Endometrium (tissue), 2 donors: ENCODE measurements around the gene INTS2.
"Not testable (repeated sequence)": the region's sequence is repeated elsewhere in the genome, so short reads cannot be mapped to it uniquely, and the experiment has no call there.

Experiments used
- FAIRE-seq: peaks from 2 replicates; lab custom pipeline; 2012; peaks lifted over from hg19 to GRCh38; lab: Jason Lieb, UNC
- donor health status: control.
- donor health status: control.

The INTS2 gene

DNA sequence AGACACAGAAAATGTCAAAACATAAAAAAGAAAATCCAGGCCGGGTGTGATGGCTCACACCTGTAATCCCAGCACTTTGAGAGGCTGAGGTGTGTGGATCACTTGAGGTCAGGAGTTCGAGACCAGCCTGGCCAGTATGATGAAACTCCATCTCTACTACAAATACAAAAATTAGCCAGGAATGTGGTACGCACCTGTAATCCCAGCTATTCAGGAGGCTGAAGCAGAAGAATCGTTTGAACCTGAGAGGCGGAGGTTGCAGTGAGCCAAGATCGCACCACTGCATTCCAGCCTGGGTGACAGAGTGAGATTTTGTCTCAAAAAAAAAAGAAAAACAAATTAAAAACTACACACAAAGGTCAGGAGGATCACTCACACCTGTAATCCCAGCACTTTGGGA lies 40.0 kb downstream of the INTS2 start:
- not testable (repeated sequence) for FAIRE-seq

DNA sequence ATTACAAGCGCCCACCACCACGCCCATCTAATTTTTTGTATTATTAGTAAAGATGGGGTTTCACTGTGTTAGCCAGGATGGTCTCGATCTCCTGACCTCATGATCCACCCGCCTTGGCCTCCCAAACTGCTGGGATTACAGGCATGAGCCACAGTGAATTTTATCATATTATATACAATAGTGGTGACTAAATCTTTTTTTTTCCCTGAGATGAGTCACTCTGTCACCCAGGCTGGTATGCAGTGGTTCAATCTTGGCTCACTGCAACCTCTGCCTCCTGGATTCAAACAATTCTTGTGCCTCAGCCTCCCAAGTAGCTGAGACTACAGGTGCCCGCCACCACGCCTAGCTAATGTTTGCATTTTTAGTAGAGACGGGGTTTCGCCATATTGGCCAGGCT lies 41.9 kb downstream of the INTS2 start:
- not testable (repeated sequence) for FAIRE-seq

DNA sequence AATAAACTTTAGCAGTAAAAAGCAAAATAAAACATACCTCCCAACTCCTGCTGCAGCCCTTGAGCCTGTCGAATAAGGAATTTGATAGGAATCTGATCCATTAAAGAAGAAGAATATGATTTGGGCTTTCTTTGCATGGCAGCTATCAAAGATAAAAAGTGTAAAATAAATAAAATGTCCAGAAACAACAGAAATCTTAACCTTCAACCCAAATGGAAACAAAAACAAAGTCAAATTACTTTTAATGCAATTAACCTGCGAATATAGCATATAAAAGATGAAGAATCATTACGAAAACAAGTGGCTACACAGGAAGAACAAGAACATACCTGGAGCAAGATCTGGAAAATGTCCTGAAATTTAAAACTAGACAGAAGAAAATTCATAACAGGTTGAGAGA lies 42.9 kb downstream of the INTS2 start:
- no peak for FAIRE-seq

DNA sequence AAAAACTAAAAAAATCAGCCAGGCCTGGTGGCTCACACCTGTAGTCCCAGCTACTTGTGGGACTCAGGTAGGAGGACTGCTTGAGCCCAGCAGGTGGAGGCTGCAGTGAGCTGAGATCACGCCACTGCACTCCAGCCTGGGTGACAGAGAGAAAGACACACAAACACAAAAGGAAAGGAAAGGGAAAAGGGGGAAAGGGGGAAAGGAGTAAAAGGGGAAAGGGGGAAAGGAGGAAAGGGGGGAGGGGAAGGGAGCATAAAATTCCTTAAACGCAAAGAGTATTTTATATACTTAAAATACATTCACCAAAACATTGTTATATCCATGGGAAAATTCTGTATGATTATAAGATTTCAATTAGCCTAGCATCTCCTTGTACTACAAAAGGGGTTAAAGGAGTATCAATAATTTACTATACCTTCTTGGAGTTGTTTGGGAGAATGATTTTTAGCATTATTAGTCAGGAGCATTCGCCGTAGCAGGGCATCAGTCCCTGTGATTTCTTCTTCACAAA lies 47.1 kb downstream of the INTS2 start:
- no peak for FAIRE-seq

DNA sequence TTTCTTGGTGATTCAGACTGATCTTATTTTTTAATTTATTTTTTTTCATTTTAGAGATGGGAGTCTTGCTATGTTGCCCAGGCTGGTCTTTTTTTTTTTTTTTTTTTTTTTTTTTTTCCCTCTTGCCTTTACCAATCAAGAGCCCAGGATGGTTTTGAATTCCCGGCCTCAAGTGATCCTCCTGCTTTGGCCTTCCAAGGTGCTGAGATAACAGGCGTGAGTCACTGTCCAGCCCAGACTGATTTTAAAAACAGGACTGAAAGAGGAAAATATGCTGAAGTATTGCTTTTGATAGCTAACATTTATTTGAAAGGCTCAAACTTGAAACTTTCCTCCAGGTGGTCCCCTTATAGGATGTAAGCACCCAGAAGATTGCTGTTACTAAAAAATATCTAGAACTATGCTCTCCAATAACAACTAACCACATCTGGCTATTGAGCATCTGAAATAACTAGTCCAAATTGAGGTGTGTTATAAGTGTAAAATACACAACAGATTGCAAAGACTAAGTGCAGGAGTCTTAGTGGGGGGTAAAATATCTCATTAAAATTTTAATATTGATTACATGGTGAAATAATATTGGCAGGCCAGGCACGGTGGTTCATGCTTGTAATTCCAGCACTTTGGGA lies 48.7 kb downstream of the INTS2 start:
- no peak for FAIRE-seq

DNA sequence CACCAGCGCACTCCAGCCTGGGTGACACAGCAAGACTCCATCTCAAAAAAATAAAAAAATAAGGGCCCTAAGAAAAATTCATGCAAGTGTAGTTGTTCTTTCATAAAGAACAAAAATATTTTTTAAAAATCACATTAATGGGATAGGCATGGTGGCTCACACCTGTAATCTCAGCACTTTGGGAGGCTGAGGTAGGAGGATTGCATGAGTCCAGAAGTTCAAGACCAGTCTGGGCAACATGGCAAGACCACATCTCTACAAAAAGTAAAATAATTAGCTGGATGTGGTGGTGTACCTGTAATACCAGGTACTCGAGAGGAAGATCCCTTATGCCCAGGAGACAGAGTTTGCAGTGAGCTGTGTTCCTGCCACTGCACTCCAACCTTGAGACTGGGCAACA lies 49.3 kb downstream of the INTS2 start:
- no peak for FAIRE-seq

DNA sequence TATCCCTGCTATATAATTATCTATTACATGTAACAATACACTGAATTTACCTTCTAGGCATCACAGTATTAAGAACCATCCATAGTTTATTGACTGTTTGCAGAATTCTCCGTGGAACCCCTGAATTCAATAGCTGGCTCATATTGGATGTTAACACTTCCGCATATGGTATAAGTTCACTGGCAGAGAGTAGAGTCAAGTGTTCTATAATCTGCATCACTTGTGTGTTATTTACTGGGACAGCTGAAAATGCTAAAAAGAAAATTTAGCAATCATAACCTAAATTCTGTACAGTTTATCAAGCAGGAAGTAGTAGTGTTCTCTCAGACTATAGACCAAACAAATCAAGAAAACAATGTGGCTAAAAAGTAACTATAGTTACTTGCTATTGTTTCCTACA lies 49.9 kb downstream of the INTS2 start:
- FAIRE-seq = no peak

DNA sequence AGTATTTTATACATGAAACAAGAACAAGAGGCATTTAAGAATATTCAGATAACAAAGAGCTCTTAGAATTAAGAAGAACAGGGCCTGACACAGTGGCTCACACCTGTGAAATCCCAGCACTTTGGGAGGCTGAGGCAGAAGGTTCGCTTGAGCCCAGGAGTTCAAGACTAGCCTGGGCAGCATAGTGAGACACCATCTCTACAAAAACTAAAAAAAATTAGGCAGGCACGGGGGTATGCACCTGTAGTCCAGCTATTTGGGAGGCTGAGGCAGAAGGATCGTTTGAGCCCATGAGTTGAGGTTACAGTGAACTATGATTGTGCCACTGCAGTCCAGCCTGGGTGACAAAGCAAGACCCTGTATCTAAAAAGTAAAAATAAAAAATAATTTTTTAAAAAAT lies 52.0 kb downstream of the INTS2 start:
- no peak for FAIRE-seq

DNA sequence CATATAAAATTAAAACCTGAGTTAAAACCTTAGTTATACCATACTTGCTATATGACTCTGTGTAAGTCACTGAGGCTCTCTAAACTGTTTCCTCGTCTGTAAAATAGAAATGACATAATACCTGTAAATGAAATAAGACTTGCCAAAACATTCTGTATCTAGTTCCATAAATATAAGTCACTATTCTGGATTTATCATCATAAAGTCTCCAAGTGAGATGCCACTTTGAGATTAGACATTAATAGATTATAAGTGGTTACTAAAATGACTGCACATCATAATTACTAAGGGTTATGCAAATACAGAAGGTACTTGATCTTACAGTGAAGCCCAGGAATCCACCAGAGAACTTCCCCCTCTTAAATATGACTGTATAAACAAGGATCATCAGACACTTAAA lies 52.5 kb downstream of the INTS2 start:
- FAIRE-seq = no peak

DNA sequence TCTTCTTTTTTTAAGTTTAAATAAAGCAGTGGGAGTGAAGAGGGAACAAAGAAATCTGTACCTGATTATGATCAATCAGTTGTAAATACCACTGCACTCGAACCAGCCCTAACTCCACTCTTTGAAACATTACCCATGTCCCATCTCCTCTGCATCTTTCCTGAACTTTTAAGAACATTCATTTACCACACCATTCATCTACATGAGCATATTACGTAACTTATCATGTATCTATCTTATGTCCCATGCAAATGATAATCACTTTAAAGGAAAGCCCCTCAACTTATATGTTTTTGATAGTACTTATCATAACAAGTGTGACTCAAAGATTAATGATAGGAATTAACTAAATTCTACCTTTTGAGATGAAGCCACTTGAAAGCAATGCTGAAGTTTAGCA lies 53.7 kb downstream of the INTS2 start:
- no peak for FAIRE-seq

DNA sequence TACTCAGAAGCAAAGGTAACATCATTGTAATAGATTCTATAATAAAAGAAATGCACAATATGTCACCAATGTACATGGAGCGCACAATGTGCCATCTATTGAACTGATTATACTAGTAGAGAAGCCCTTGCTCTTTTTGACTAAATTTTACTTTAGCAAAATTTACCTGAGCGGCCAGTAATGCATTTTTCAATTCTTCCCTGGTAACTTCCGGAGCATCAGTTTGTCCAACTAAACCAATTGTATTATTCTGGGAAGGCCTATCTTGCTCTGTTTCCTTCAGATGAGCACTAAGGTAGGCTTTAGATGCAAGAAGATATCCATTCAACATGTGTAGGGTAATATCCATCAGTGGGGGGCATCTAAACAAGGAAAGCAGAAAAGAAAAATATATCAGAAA lies 55.7 kb downstream of the INTS2 start:
- no peak for FAIRE-seq

DNA sequence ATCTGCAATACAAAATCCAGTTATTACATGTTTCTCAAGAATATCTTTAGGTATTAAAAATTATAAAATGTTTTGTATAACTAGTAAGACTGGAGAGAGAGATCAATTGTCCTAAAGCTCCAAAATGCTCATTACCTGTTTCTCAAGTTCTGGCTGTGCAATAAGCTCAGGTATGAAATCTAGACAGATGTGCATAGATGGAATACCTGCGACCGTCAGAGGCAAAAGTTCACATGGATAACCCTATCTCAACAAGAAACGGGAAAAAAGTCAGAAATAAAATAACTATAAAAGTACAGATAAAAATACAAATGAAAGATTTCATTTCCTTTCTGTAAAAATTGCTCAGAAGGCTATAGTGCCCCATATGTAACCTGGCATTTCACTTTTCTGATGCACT lies 58.6 kb downstream of the INTS2 start:
- no peak for FAIRE-seq

DNA sequence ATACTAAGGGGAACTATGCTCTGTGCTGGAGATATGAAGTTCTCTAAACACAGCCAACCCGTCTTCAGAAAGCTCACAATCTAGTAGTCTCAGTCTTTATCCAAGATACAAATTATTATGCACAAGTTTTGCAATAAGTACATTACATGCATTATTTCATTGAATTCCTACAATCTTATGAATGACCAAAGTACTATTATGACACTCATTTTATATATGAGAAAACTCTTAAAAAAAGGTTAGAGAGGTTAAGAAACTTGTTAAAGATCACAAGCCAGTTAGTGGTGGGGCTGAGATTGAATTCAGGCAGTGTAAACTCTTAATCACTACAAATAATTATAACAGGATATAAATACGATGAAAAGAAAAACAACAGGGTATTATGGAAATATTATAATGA lies 59.7 kb downstream of the INTS2 start:
- no peak for FAIRE-seq

DNA sequence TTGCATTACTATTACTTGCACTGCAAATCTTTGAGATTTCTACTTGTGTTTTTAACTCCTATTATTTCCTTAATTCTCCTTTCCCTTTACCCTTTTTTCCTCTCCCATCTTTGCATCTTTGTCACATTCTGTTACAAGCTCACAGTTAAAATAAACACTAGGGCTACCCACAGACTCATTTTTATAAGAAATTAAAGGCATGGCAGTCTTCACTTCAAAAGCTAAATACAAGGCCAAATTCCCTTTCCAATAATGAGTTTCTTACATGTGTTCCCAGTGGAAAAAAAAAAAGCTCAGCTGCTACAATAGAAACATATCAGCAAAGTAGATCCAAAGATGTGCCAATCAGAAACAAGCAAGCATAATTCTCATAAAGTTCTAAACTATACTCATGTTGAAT lies 60.7 kb downstream of the INTS2 start:
- FAIRE-seq = no peak

DNA sequence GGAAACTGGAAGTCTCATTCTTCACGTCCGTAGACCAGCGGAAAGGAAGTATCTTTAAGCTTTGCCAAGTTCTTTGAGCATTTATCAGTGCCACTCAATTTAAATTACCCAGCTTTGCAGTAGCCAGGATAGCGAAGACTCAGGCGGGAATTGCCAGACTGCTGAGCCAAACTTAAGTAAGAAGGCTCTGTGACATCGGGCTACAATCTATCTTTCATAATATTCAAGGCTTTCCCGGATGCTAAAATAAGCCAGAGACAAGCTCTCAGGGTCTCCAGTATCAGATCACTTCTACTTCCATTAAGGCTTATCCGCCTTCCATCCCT lies 64.0 kb downstream of the INTS2 start:
- FAIRE-seq = no peak

DNA sequence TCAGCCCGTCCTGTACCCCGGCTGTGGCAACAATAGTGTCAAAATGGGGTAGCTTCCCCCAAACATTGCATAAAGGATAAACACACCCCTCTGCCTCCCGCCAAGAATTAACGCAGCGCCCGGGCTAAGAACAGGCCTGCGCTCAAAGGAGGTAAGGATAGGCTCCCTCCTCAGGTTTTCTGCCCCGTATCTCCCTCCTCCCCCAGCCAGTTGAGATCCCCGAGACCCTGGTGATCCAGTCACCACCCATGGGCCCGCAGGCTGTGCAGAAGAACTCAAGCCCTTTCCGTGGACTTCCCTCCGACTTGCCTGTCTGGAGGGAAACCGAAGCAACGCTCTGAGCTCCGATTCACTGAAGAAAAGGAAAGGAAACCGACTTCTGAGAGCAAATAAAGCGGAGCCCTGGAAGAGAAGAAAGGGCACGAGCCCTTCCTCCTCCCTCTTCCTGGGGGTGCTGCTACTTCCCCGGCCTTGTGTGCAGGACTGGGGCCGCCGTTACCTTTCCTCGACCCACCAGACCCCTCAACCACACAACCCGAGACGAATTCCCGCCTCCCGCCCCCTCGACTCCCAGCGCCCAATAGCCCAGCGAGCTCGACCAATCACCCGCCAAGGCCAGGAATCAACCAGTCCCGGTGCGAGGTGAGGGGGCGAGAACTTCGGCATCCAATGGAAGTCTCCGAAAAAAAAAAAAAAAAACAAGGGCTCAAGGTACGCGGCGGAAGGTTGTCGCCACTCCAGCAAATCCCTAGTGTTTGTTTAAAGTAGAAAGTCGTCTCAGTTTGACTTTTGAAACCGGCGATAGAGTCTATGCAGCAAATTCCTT lies 64.6 kb downstream of the INTS2 start, which contains the start of gene BRIP1:
Gene BRIP1 (minus strand): TSS at position 554 of the 826 bp plus-strand sequence. CDS start 1,989 bp downstream, outside the sequence.
- peak; percentile 90 for FAIRE-seq

DNA sequence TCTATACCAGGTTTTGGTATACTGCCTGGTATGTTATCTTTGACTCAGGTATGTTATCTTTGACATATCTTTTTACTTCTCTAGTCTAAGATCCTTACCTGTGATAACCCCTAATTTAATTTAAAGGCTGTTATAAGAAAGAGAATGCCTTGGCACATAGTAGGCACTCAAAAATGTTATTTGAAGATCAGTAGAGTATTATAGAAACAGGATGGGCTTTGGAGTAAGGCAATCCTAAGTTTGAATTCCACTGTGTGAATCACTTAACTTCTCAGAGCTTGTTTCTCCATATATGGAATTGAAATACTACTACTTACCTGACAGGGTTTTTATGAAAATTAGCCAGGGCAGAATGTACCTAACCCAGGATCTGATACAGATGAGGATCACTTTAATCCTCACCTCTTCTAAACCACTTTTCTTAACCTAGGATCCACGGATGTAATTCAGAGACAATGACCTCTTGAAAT lies 65.6 kb downstream of the INTS2 start:
- no peak for FAIRE-seq

DNA sequence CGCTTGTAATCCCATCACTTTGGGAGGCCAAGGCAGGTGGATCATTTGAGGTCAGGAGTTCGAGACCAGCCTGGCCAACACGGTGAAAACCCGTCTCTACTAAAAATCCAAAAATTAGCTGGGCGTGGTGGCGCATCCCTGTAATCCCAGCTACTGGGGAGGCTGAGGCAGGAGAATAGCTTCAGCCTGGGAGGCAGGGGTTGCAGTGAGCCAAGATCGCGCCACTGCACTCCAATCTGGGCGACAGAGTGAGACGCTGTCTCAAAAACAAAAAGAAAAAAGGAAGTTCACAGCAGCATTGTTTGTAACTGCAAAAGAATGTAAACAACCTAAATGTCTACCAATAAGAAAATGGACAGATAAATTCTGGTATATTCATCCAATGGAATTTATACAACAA lies 67.4 kb downstream of the INTS2 start:
- FAIRE-seq = not testable (repeated sequence)

DNA sequence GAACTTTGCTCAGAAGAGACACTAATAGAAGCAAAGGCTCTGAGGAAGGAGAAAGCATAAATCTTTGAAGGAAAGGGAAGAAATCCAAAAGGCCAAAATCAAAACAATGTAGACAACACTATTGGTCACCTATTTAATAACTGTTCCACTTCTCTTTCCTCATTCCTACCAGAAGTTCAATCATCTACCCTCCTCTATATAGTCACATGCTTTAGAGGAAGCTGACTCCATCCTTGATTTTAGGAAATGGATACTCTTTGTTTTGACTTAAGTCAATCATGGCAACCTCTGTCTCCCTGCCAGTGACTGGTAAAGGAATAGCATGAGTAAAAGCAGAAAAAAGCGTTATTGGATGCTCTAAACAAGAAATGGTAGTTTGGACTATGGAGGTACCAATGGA lies 71.7 kb downstream of the INTS2 start:
- no peak for FAIRE-seq

DNA sequence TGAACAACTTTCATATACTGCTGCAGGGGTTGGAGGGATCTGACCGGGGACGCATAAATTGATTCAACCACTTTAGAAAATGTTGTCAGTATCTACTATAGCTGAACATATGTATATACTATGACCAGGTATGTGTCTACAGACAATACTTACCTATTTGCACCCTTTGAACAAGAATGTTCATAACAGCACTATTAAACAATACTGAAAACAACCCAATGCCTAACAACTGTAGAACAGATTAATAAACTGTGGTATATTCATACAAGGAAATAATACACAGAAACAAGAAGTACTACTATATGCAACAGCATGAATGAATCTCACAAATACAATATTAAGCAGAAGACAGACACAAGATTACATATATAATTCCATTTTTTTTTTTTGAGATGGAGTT lies 74.9 kb downstream of the INTS2 start:
- no peak for FAIRE-seq

DNA sequence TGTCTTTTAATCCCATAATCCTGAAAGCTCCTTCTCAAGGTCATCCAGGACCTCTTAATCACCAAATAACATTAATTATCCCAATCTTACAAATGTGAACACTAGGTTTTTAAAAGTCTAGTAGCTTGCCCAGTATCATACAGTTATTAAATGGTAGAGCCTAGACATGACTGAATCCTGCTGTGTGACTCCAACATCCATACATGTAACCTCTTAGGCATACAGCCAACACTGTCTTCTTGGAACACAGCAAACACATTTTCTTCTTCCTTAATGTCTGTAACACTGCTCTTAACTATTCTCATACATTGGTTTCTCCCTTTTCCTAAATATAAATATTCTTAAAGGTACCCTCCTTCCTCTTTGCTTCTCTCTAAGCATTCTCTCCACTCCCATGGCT lies 78.1 kb downstream of the INTS2 start:
- FAIRE-seq = no peak

DNA sequence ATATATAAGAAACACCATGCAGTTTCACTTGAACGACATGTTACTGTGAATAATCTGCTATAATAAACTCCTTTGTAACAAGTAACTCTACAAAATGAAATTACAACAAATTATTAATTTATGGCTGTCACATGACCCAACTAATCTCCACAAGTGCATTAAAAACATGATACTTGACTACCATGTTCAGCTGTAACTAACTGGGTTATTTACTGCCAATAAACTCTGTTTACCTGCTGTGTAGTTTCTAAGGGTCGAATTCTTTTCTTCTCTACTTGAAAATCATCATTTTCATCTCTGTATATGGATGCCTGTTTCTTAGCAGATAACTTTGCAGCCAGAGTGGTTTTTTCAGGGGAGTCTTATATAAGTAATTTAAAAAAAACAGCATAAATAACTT lies 78.9 kb downstream of the INTS2 start:
- FAIRE-seq = no peak

DNA sequence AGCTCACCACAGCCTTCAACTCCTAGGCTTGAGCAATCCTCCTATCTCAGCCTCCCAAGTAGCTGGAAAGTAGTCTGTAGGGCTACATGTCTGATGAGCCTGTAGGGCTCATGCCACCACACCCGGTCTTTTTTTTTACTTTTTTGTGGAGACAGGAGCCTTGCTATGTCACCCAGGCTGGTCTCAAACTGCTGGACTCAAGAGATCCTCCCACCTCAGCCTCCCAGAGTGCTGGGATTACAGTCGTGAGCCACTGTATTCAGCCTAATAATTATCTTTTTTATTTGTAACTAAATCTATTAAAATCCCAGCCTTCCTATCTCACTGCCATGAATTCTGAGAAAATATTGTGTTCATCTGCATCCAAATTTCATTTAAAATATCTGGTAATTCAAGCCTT lies 79.5 kb downstream of the INTS2 start:
- FAIRE-seq = no peak

DNA sequence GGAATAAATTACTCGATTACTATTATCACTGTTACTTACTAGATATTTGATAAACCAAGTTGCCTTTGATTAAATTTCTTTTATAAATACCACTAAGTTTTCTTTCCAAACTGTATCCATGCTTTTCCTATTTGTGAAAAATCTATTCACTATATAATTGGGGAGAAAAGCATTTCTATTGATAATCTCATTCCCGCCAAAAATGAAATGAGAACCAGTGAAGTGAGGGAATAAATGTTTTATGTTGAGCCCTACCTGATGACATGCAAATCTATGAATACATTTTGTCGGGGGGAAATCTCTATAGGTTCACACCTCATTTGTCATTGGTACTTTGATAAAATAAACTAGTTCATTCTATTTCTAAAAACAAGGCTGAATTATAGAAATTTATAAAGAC lies 80.1 kb downstream of the INTS2 start:
- FAIRE-seq = no peak
